Measurements from ENCODE around the gene PTBP1. TPM values are rescaled to one million over a fixed set of nuclear protein-coding genes. Genes with fewer than 3 reads are reported as not detected.

Gene PTBP1
- 100 to 1,000 TPM; 510 to 532 TPM for total RNA-seq

- DNase-seq = peak; percentile 100
- intact Hi-C loops (cut with micrococcal nuclease) = loop anchor here (1.0 to 5.0 kb wide), 14 partner anchors 26 to 472 kb away; partner anchors contain the start of genes BSG, CIRBP, POLR2E and POLRMT
- CTCF ChIA-PET = interaction anchor here (1.3 kb wide), 1 partner anchor 10 kb away, joined by 3 read pairs; no protein-coding TSS in a partner anchor
- no peaks in the 10 kb centered on the region for H3K27me3 Mint-ChIP-seq (ENCODE audit: low read depth)
- peaks cover 29% of the 10 kb centered on the region for H3K36me3 Mint-ChIP-seq (ENCODE audit: low read depth)
- peaks cover 28% of the 10 kb centered on the region for H3K4me1 Mint-ChIP-seq (ENCODE audit: low read depth)
- H3K4me3 Mint-ChIP-seq = peak within 1 kb of the TSS; percentile 88
- no peaks in the 10 kb centered on the region for H3K9me3 Mint-ChIP-seq
- peak within 1 kb of the TSS; percentile 88 for H3K27ac Mint-ChIP-seq
Observed at GRCh38 chr19:796692-797527, at the start of gene PTBP1. PTBP1 (plus strand) TSS chr19:797452; CDS start chr19:797498, 46 bp downstream.

GRCh38 chr19:748274-748598, 49.0 kb upstream of the PTBP1 start:
- CTCF ChIA-PET = interaction anchor here (0.9 kb wide), 1 partner anchor 14 kb away, joined by 4 read pairs; no protein-coding TSS in a partner anchor
- no peaks in the 10 kb centered on the region for H3K36me3 Mint-ChIP-seq (ENCODE audit: low read depth)
- intact Hi-C loops (cut with micrococcal nuclease) = no loop called here

GRCh38 chr19:749811-750210, 47.4 kb upstream of the PTBP1 start:
- CTCF ChIA-PET = no interaction called here
- no peaks in the 10 kb centered on the region for H3K36me3 Mint-ChIP-seq (ENCODE audit: low read depth)
- DNase-seq = no peak

More at GRCh38 chr19:748274-748598, 49.0 kb upstream of the PTBP1 start:
- Mint-ChIP-seq H3K4me3 (no peak overlapping the region), H3K4me1 (ENCODE audit: low read depth) (no peaks in the 10 kb centered on the region), H3K9me3 (peaks cover 6% of the 10 kb centered on the region), H3K27me3 (ENCODE audit: low read depth) (no peaks in the 10 kb centered on the region), H3K27ac (no peak overlapping the region)
- DNase-seq = no peak

GRCh38 chr19:750640-751423, 46.4 kb upstream of the PTBP1 start, which contains the start of gene MISP:
MISP (plus strand) TSS chr19:751112; CDS start chr19:756947, 5,835 bp downstream.
- no peaks in the 10 kb centered on the region for H3K9me3 Mint-ChIP-seq
- no peak within 1 kb of the TSS for H3K4me3 Mint-ChIP-seq
- CTCF ChIA-PET = no interaction called here
- DNase-seq = no peak
- intact Hi-C loops (cut with micrococcal nuclease) = no loop called here
- no peaks in the 10 kb centered on the region for H3K27me3 Mint-ChIP-seq (ENCODE audit: low read depth)
- no peaks in the 10 kb centered on the region for H3K4me1 Mint-ChIP-seq (ENCODE audit: low read depth)
- no peaks in the 10 kb centered on the region for H3K36me3 Mint-ChIP-seq (ENCODE audit: low read depth)
- H3K27ac Mint-ChIP-seq = no peak within 1 kb of the TSS

More at GRCh38 chr19:749811-750210, 47.4 kb upstream of the PTBP1 start:
- intact Hi-C loops (cut with micrococcal nuclease) = no loop called here
- Mint-ChIP-seq H3K9me3 (peaks cover 1% of the 10 kb centered on the region), H3K27ac (no peak overlapping the region), H3K4me3 (no peak overlapping the region), H3K4me1 (ENCODE audit: low read depth) (no peaks in the 10 kb centered on the region), H3K27me3 (ENCODE audit: low read depth) (no peaks in the 10 kb centered on the region)

GRCh38 chr19:751501-752341, 45.5 kb upstream of the PTBP1 start:
- Mint-ChIP-seq H3K36me3 (ENCODE audit: low read depth) (no peaks in the 10 kb centered on the region), H3K4me1 (ENCODE audit: low read depth) (no peaks in the 10 kb centered on the region), H3K27me3 (ENCODE audit: low read depth) (no peaks in the 10 kb centered on the region), H3K9me3 (no peaks in the 10 kb centered on the region), H3K4me3 (no peak overlapping the region), H3K27ac (no peak overlapping the region)
- CTCF ChIA-PET = no interaction called here
- intact Hi-C loops (cut with micrococcal nuclease) = no loop called here
- DNase-seq = no peak

GRCh38 chr19:752652-753517, 44.4 kb upstream of the PTBP1 start:
- CTCF ChIA-PET = interaction anchor here (0.6 kb wide), 1 partner anchor 209 kb away, joined by 3 read pairs; no protein-coding TSS in a partner anchor
- no peaks in the 10 kb centered on the region for H3K36me3 Mint-ChIP-seq (ENCODE audit: low read depth)

GRCh38 chr19:754530-754929, 42.7 kb upstream of the PTBP1 start:
- Mint-ChIP-seq H3K36me3 (ENCODE audit: low read depth) (no peaks in the 10 kb centered on the region), H3K27ac (no peak overlapping the region), H3K4me3 (no peak overlapping the region), H3K9me3 (peaks cover under 1% of the 10 kb centered on the region), H3K4me1 (ENCODE audit: low read depth) (no peaks in the 10 kb centered on the region), H3K27me3 (ENCODE audit: low read depth) (no peaks in the 10 kb centered on the region)
- DNase-seq = no peak
- intact Hi-C loops (cut with micrococcal nuclease) = no loop called here
- CTCF ChIA-PET = no interaction called here

More at GRCh38 chr19:752652-753517, 44.4 kb upstream of the PTBP1 start:
- no peak overlapping the region for H3K27ac Mint-ChIP-seq
- no peaks in the 10 kb centered on the region for H3K27me3 Mint-ChIP-seq (ENCODE audit: low read depth)
- no peak for DNase-seq
- H3K4me1 Mint-ChIP-seq (ENCODE audit: low read depth) = no peaks in the 10 kb centered on the region
- intact Hi-C loops (cut with micrococcal nuclease) = no loop called here
- no peak overlapping the region for H3K4me3 Mint-ChIP-seq
- H3K9me3 Mint-ChIP-seq = no peaks in the 10 kb centered on the region

- H3K27ac Mint-ChIP-seq = no peak overlapping the region
Observed at GRCh38 chr19:755063-755462, 42.2 kb upstream of the PTBP1 start.

GRCh38 chr19:756236-756635, 41.0 kb upstream of the PTBP1 start:
- H3K36me3 Mint-ChIP-seq (ENCODE audit: low read depth) = no peaks in the 10 kb centered on the region
- H3K4me1 Mint-ChIP-seq (ENCODE audit: low read depth) = no peaks in the 10 kb centered on the region
- H3K27me3 Mint-ChIP-seq (ENCODE audit: low read depth) = no peaks in the 10 kb centered on the region
- intact Hi-C loops (cut with micrococcal nuclease) = no loop called here
- H3K9me3 Mint-ChIP-seq = peaks cover 4% of the 10 kb centered on the region
- peak; percentile 15 for DNase-seq
- H3K4me3 Mint-ChIP-seq = no peak overlapping the region
- CTCF ChIA-PET = interaction anchor here (0.6 to 0.7 kb wide), 2 partner anchors 14 to 509 kb away, joined by 3 read pairs; no protein-coding TSS in a partner anchor
- no peak overlapping the region for H3K27ac Mint-ChIP-seq

More at GRCh38 chr19:755063-755462, 42.2 kb upstream of the PTBP1 start:
- CTCF ChIA-PET = interaction anchor here (0.5 kb wide), 1 partner anchor 51 kb away, joined by 3 read pairs; no protein-coding TSS in a partner anchor
- intact Hi-C loops (cut with micrococcal nuclease) = no loop called here
- H3K27me3 Mint-ChIP-seq (ENCODE audit: low read depth) = no peaks in the 10 kb centered on the region
- no peak for DNase-seq
- no peaks in the 10 kb centered on the region for H3K36me3 Mint-ChIP-seq (ENCODE audit: low read depth)
- peaks cover 4% of the 10 kb centered on the region for H3K9me3 Mint-ChIP-seq
- no peaks in the 10 kb centered on the region for H3K4me1 Mint-ChIP-seq (ENCODE audit: low read depth)
- no peak overlapping the region for H3K4me3 Mint-ChIP-seq

GRCh38 chr19:756821-757688, 40.2 kb upstream of the PTBP1 start:
- no peak for DNase-seq
- no peaks in the 10 kb centered on the region for H3K36me3 Mint-ChIP-seq (ENCODE audit: low read depth)
- no peak overlapping the region for H3K4me3 Mint-ChIP-seq
- CTCF ChIA-PET = no interaction called here
- H3K9me3 Mint-ChIP-seq = peaks cover 4% of the 10 kb centered on the region
- no peaks in the 10 kb centered on the region for H3K27me3 Mint-ChIP-seq (ENCODE audit: low read depth)
- H3K4me1 Mint-ChIP-seq (ENCODE audit: low read depth) = no peaks in the 10 kb centered on the region
- intact Hi-C loops (cut with micrococcal nuclease) = no loop called here
- no peak overlapping the region for H3K27ac Mint-ChIP-seq
